AG04449 (cell line): Measurements from ENCODE around the gene SMG6.
"Not testable (repeated sequence)": the region's sequence is repeated elsewhere in the genome, so short reads cannot be mapped to it uniquely, and the experiment has no call there.

Source experiments
- CTCF ChIA-PET: fragments of 350-600 bp; formaldehyde crosslinking; extraction: SDS; loops from one replicate; lab custom pipeline; 2021; ENCODE audit warnings: antibody characterized with exemption; lab: Yijun Ruan, JAX
- POLR2A ChIA-PET: fragments of 400-600, 350-600 bp; formaldehyde crosslinking; extraction: SDS; loops from one replicate; lab custom pipeline; 2020; ENCODE audit warnings: antibody characterized with exemption, inconsistent platforms; lab: Yijun Ruan, JAX
- DNase-seq: peaks from one replicate; pipeline ENCODE4 v3.0.0-alpha.2; 2010; ENCODE audit warnings: low read depth, low spot score
- H3K4me3 ChIP-seq: 2 replicates; pipeline ENCODE4 v1.5.1; 2011; ENCODE audit warnings: low read depth, mild to moderate bottlenecking, control low read depth, low read length
- TF ChIP-seq, protein P1 (sequence below): IDR thresholded peaks from one replicate; pipeline ENCODE4 v1.5.1; 2011; ENCODE audit warnings: mild to moderate bottlenecking, moderate library complexity, low read length, control low read depth, inconsistent platforms; ENCODE audit not compliant: insufficient read depth; ENCODE audit errors: missing control alignments

SMG6 gene

DNA sequence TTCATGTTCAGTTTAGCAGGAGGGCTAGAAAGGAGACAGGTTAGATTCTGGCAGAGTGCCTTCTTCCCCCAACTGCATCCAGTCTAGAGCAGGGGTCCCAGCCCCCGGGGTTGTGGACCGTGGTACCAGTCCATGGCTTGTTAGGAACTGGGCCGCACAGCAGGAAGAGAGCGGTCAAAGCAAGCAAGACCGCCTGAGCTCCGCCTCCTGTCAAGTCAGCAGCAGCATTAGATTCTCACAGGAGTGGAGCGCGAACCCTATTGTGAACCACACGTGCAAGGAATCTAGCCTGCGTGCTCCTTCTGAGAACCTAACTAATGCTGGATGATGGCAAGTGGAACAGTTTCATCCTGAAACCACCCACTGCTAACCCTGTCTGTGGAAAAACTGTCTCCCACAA lies 153.7 kb downstream of the SMG6 start:
- TF ChIP-seq, protein P1, sequence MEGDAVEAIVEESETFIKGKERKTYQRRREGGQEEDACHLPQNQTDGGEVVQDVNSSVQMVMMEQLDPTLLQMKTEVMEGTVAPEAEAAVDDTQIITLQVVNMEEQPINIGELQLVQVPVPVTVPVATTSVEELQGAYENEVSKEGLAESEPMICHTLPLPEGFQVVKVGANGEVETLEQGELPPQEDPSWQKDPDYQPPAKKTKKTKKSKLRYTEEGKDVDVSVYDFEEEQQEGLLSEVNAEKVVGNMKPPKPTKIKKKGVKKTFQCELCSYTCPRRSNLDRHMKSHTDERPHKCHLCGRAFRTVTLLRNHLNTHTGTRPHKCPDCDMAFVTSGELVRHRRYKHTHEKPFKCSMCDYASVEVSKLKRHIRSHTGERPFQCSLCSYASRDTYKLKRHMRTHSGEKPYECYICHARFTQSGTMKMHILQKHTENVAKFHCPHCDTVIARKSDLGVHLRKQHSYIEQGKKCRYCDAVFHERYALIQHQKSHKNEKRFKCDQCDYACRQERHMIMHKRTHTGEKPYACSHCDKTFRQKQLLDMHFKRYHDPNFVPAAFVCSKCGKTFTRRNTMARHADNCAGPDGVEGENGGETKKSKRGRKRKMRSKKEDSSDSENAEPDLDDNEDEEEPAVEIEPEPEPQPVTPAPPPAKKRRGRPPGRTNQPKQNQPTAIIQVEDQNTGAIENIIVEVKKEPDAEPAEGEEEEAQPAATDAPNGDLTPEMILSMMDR: no peak
- ChIA-PET CTCF (interaction anchor here (1.3 kb wide), 1 partner anchor 12 kb away, joined by 5 read pairs; no protein-coding TSS in a partner anchor), POLR2A (no interaction called here)
- H3K4me3 ChIP-seq: no peak overlapping the region
- no peak for DNase-seq

GRCh38 chr17:2146132-2146871 lies 157.3 kb downstream of the SMG6 start:
- no peak for DNase-seq
- ChIA-PET POLR2A (no interaction called here), CTCF (interaction anchor here (1.2 kb wide), 1 partner anchor 13 kb away, joined by 4 read pairs; no protein-coding TSS in a partner anchor)

GRCh38 chr17:2144701-2145100 lies 158.9 kb downstream of the SMG6 start:
- ChIA-PET POLR2A (no interaction called here), CTCF (interaction anchor here (1.1 to 1.2 kb wide), 2 partner anchors 19 to 49 kb away, joined by 4 read pairs; no protein-coding TSS in a partner anchor)
- no peak for DNase-seq
- TF ChIP-seq, protein P1: no peak
- no peak overlapping the region for H3K4me3 ChIP-seq

More at GRCh38 chr17:2146132-2146871, 157.3 kb downstream of the SMG6 start:
- TF ChIP-seq, protein P1: no peak
- no peak overlapping the region for H3K4me3 ChIP-seq

GRCh38 chr17:2143332-2143731 lies 160.3 kb downstream of the SMG6 start:
- ChIA-PET CTCF (interaction anchor here (0.7 to 0.8 kb wide), 2 partner anchors 10 to 13 kb away, joined by 3 to 4 read pairs; no protein-coding TSS in a partner anchor), POLR2A (no interaction called here)
- H3K4me3 ChIP-seq: no peak overlapping the region
- TF ChIP-seq, protein P1: no peak
- no peak for DNase-seq

DNA sequence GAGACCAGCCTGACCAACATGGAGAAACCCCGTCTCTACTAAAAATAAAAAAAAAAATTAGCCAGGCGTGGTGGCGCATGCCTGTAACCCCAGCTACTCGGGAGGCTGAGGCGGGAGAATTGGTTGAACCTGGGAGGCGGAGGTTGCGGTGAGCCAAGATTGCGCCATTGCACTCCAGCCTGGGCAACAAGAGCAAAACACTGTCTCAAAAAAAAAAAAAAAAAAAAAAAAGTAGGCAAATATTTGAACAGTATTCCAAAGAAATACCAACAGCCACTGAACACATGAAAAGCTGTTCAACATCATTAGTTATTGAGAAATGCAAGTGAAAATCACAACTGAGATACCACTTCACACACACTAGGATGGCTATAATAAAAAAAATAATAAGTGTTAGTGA lies 160.9 kb downstream of the SMG6 start:
- DNase-seq, POLR2A ChIA-PET, H3K4me3 ChIP-seq: not testable (repeated sequence)
- CTCF ChIA-PET: interaction anchor here (0.8 to 1.1 kb wide), 2 partner anchors 9 to 16 kb away, joined by 3 read pairs; no protein-coding TSS in a partner anchor

GRCh38 chr17:2140683-2141082 lies 162.9 kb downstream of the SMG6 start:
- TF ChIP-seq, protein P1: no peak
- no peak overlapping the region for H3K4me3 ChIP-seq
- POLR2A ChIA-PET: no interaction called here
- DNase-seq: no peak
- CTCF ChIA-PET: interaction anchor here (1.0 to 1.4 kb wide), 3 partner anchors 9 to 85 kb away, joined by 3 to 5 read pairs (median 5); no protein-coding TSS in a partner anchor
